PC-3 (cell line): Measurements from ENCODE around the gene TAF4. TPM values are rescaled to one million over a fixed set of nuclear protein-coding genes. Genes with fewer than 3 reads are reported as not detected.

ENCODE experiments used
- ATAC-seq: fragments of 200-7000 bp; cut with Tn5 transposase; 2 replicates; pipeline ENCODE4 v1.9.1; 2020; ENCODE audit warnings: mild to moderate bottlenecking, moderate library complexity
- BruUV-seq: library from RNA; stranded (reverse); fragments of 400-500 nt; replicated peaks from 2 replicates; lab custom pipeline; 2021; lab: Mats Ljungman, UMichigan
- CTCF ChIA-PET: fragments of 300-600 bp; sonication (Branson Sonifier 250); formaldehyde crosslinking; loops from one replicate; lab custom pipeline; 2022; ENCODE audit warnings: antibody characterized with exemption; lab: Charles Lee
- POLR2A ChIA-PET: fragments of 300-600 bp; sonication (Branson Sonifier 250); formaldehyde crosslinking; loops from one replicate; lab custom pipeline; 2022; ENCODE audit warnings: antibody characterized with exemption; ENCODE audit not compliant: unreplicated experiment; lab: Charles Lee
- DNase-seq: peaks from one replicate; pipeline ENCODE4 v3.0.0-alpha.2; 2015
- H2AFZ ChIP-seq: fragments of 300-600 bp; sonication (generic); 2 replicates; pipeline ENCODE4 v1.6.0; 2016; ENCODE audit warnings: antibody characterized with exemption, low read length
- H3F3A ChIP-seq: fragments of 300-600 bp; sonication (generic); one replicate; pipeline ENCODE4 v1.6.0; 2017; ENCODE audit warnings: antibody characterized with exemption, low read length, control low read depth, mild to moderate bottlenecking; ENCODE audit not compliant: unreplicated experiment
- H3K27ac ChIP-seq: fragments of 300-600 bp; sonication (generic); 2 replicates; pipeline ENCODE4 v1.5.1; 2016; ENCODE audit warnings: mild to moderate bottlenecking, low read length
- H3K27me3 ChIP-seq: fragments of 300-600 bp; sonication (generic); 2 replicates; pipeline ENCODE4 v1.6.1; 2016; ENCODE audit warnings: low read length, mixed read lengths
- H3K36me3 ChIP-seq: fragments of 300-600 bp; sonication (generic); 2 replicates; pipeline ENCODE4 v1.6.1; 2016; ENCODE audit warnings: low read depth, mixed run types, low read length, mixed read lengths
- H3K4me1 ChIP-seq: fragments of 300-600 bp; sonication (generic); 2 replicates; pipeline ENCODE4 v1.5.1; 2016; ENCODE audit warnings: low read length; ENCODE audit not compliant: insufficient read depth
- H3K4me2 ChIP-seq: fragments of 300-600 bp; sonication (generic); 2 replicates; pipeline ENCODE4 v1.6.0; 2016; ENCODE audit warnings: low read length
- H3K4me3 ChIP-seq: fragments of 300-600 bp; sonication (generic); 2 replicates; pipeline ENCODE4 v1.5.1; 2016; ENCODE audit warnings: mild to moderate bottlenecking, low read length, mixed read lengths
- H3K79me2 ChIP-seq: fragments of 300-600 bp; sonication (generic); 2 replicates; pipeline ENCODE4 v1.6.1; 2017; ENCODE audit warnings: low read length, mixed read lengths
- H3K9ac ChIP-seq: fragments of 300-600 bp; sonication (generic); 2 replicates; pipeline ENCODE4 v1.6.0; 2016; ENCODE audit warnings: mild to moderate bottlenecking, low read length
- H3K9me2 ChIP-seq: fragments of 300-600 bp; sonication (generic); replicated peaks from 2 replicates; pipeline ENCODE4 v1.6.1; 2016; ENCODE audit warnings: mixed run types, low read length, mixed read lengths
- H3K9me3 ChIP-seq: fragments of 300-600 bp; sonication (generic); 2 replicates; pipeline ENCODE4 v1.6.1; 2016; ENCODE audit warnings: low read length, mixed read lengths
- H4K20me1 ChIP-seq: fragments of 300-600 bp; sonication (generic); 2 replicates; pipeline ENCODE4 v1.6.1; 2016; ENCODE audit warnings: low read length, mixed read lengths
- EZH2 ChIP-seq: fragments of 300-600 bp; sonication (generic); IDR thresholded peaks from one replicate; pipeline ENCODE4 v1.6.1; 2017; ENCODE audit warnings: antibody characterized with exemption, mild to moderate bottlenecking, low read length; ENCODE audit not compliant: unreplicated experiment
- EZH2phosphoT487 ChIP-seq: fragments of 300-600 bp; sonication (generic); IDR thresholded peaks from 2 replicates; pipeline ENCODE4 v1.6.1; 2018; ENCODE audit warnings: mild to moderate bottlenecking, antibody characterized with exemption, low read length, borderline replicate concordance
- intact Hi-C: fragments of 100-400 bp; cut with micrococcal nuclease; formaldehyde crosslinking; loops from 2 replicates; pipeline ENCODE4 v1.9.0; 2023
- total RNA-seq: library from RNA; depleted of rRNA; stranded (reverse); fragments of >200 nt; gene quantifications from 2 replicates; pipeline ENCODE4 v1.2.3, GENCODE V29; 2014
- TF ChIP-seq, protein P1 (sequence below): fragments of 300-600 bp; sonication (generic); conservative IDR thresholded peaks from 2 replicates; pipeline ENCODE4 v1.5.1; 2017; ENCODE audit warnings: antibody characterized with exemption, low read depth, mild to moderate bottlenecking, low read length

TAF4 gene
- total RNA-seq, 1 experiment from 2014 or later: 9.6 TPM

- Histone ChIP-seq H3K79me2 (peaks cover 88% of the 10 kb centered on the region), H3K9ac (no peak overlapping the region), H3K9me3 (no peaks in the 10 kb centered on the region), H3K4me2 (no peak overlapping the region), H3K36me3 (no peaks in the 10 kb centered on the region), H3K27me3 (no peaks in the 10 kb centered on the region), H2AFZ (no peak overlapping the region), H3F3A (no peaks in the 10 kb centered on the region), H3K4me3 (no peak overlapping the region), H4K20me1 (0 out of 2 replicates have a peak, but pooled peaks cover 7% of the 10 kb centered on the region), H3K9me2 (no peaks in the 10 kb centered on the region), H3K4me1 (no peaks in the 10 kb centered on the region), H3K27ac (no peak overlapping the region)
- CTCF ChIA-PET: no interaction called here
- POLR2A ChIA-PET: no interaction called here
- no TSS peak for BruUV-seq
- ATAC-seq: no peak
- DNase-seq: no peak
- intact Hi-C loops: no loop called here
- TF ChIP-seq, protein P1, sequence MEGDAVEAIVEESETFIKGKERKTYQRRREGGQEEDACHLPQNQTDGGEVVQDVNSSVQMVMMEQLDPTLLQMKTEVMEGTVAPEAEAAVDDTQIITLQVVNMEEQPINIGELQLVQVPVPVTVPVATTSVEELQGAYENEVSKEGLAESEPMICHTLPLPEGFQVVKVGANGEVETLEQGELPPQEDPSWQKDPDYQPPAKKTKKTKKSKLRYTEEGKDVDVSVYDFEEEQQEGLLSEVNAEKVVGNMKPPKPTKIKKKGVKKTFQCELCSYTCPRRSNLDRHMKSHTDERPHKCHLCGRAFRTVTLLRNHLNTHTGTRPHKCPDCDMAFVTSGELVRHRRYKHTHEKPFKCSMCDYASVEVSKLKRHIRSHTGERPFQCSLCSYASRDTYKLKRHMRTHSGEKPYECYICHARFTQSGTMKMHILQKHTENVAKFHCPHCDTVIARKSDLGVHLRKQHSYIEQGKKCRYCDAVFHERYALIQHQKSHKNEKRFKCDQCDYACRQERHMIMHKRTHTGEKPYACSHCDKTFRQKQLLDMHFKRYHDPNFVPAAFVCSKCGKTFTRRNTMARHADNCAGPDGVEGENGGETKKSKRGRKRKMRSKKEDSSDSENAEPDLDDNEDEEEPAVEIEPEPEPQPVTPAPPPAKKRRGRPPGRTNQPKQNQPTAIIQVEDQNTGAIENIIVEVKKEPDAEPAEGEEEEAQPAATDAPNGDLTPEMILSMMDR: no peak
- TF ChIP-seq EZH2phosphoT487 (no peak), EZH2 (no peak)
Observed at GRCh38 chr20:62054451-62054953, 11.2 kb downstream of the TAF4 start.

GRCh38 chr20:62053465-62054196, 12.1 kb downstream of the TAF4 start:
- Histone ChIP-seq H3K4me2 (no peak overlapping the region), H2AFZ (no peak overlapping the region), H3K27ac (no peak overlapping the region), H3K36me3 (no peaks in the 10 kb centered on the region), H3K9ac (no peak overlapping the region), H3K79me2 (peaks cover 88% of the 10 kb centered on the region), H3K27me3 (no peaks in the 10 kb centered on the region), H4K20me1 (peaks cover 10% of the 10 kb centered on the region; the same call in 1 of the 2 replicates), H3K4me1 (no peaks in the 10 kb centered on the region), H3K9me2 (no peaks in the 10 kb centered on the region), H3K9me3 (no peaks in the 10 kb centered on the region), H3F3A (no peaks in the 10 kb centered on the region), H3K4me3 (no peak overlapping the region)
- ATAC-seq: no peak
- no peak for DNase-seq
- TF ChIP-seq EZH2phosphoT487 (no peak), EZH2 (no peak)
- TF ChIP-seq, protein P1: no peak
- no TSS peak for BruUV-seq
- ChIA-PET CTCF (no interaction called here), POLR2A (no interaction called here)
- intact Hi-C loops: no loop called here

DNA sequence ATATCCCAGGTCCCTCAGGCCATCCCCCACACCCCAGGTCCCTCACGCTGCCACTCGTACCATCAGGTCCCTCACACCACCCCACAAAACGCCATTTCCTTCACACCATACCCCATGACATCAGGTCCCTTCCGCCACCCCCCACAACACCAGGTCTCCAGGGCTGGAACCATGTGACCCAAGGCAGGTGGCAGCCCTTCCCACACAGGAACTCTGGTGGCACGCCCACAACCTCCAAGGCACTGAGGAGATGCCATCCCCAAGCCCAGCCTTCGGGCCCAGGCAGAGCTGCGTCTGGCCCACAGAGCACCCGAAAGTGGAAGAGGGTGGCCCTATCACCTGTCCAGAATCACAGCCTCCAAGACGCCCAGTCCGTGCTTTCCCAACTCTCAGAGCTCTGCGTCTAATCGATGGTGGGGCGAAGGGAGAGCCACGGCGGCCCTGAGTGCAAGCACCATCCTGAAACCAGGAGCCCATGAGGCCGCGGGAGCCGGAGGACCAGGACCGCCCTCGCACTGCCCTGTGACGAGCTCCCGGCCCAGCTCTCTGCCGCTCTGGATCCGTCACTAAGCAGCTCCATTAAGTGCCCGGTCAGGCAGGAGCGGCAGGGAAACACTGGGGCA, 12.7 kb downstream of the TAF4 start:
- BruUV-seq: no TSS peak
- Histone ChIP-seq H3K9me2 (no peaks in the 10 kb centered on the region), H3K9ac (no peak overlapping the region), H3K4me1 (no peaks in the 10 kb centered on the region), H3K36me3 (no peaks in the 10 kb centered on the region), H3K27ac (no peak overlapping the region), H3K79me2 (peaks cover 95% of the 10 kb centered on the region), H3F3A (no peaks in the 10 kb centered on the region), H3K4me2 (no peak overlapping the region), H2AFZ (no peak overlapping the region), H3K4me3 (no peak overlapping the region), H3K27me3 (no peaks in the 10 kb centered on the region), H3K9me3 (no peaks in the 10 kb centered on the region), H4K20me1 (peaks cover 11% of the 10 kb centered on the region; the same call in 1 of the 2 replicates)
- no peak for DNase-seq
- TF ChIP-seq EZH2phosphoT487: no peak
- TF ChIP-seq, protein P1: no peak
- TF ChIP-seq EZH2: no peak
- ChIA-PET POLR2A (no interaction called here), CTCF (no interaction called here)
- no peak for ATAC-seq
- intact Hi-C loops: no loop called here
